ENCODE data around the gene ATP13A1. TPM values are rescaled to one million over a fixed set of nuclear protein-coding genes. Genes with fewer than 3 reads are reported as not detected.

ATP13A1 gene
- polyA plus RNA-seq, 3 donors, result 16.9 to 106 (median 21.9) TPM

DNA sequence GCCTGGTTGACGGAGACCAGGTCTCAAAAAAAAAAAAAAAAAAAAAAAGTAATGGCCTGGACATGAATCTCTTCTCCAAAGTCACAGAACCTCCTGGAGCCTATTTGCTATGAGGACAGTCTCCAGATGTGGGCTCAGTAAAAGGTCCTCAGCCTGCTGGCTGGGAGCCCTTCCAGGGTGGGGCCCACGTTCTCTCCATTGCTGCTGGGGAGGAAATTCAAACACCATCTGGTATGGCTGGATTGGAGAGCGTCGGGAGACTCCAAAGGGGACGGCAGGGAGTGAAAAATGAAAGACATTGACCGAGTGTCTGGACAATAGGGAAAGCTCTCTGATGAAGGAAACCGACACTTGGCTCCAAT is 43.6 kb downstream of the ATP13A1 start:
- H4K20me1 ChIP-seq (ENCODE audit: insufficient read depth, low read length), result no peaks in the 10 kb centered on the region
- H3K27ac ChIP-seq (ENCODE audit: low read depth in 1 of 2, low read length in 2 of 2), result no peak overlapping the region
- H3K9me3 ChIP-seq (replicated peaks in 1 of 2; ENCODE audit: control insufficient read depth in 1 of 2, insufficient read depth in 1 of 2, low read length in 2 of 2), result no peaks in the 10 kb centered on the region
- H3K79me2 ChIP-seq (ENCODE audit: insufficient read depth, low read length), result no peaks in the 10 kb centered on the region
- Mint-ChIP-seq H3K27me3 (ENCODE audit: low read depth in 3 of 3) (peaks cover 4 to 11% (median 7%) of the 10 kb centered on the region in 3 donors), H3K4me1 (peaks cover 17% of the 10 kb centered on the region), H3K36me3 (peaks cover 18% of the 10 kb centered on the region in 2 donors), H3K9me3 (peaks cover 0 to 3% (median 0%) of the 10 kb centered on the region in 7 donors), H3K4me3 (no peak overlapping the region), H3K27ac (peak overlapping the region in 3 of 7 donors; percentile 23 to 72 (median 61))
- H3K4me2 ChIP-seq (replicated peaks; ENCODE audit: extremely low read depth, low read length, poor library complexity, severe bottlenecking), result no peak overlapping the region
- TF ChIP-seq CTCF (IDR thresholded peaks at IDR 0.05), result no peak
- 91% methylated on average over 6 of the region's 7 CpGs for WGBS (ENCODE audit: insufficient coverage)
- no peak overlapping the region for H3K4me3 ChIP-seq (replicated peaks in 1 of 3; ENCODE audit: low read depth in 2 of 3, low read length in 3 of 3)
- no peak overlapping the region for H2AFZ ChIP-seq (ENCODE audit: insufficient read depth, low read depth, low read length, poor library complexity, severe bottlenecking)
- H3K4me1 ChIP-seq (ENCODE audit: control insufficient read depth in 1 of 2, insufficient read depth in 2 of 2, low read length in 2 of 2), result peaks cover 17 to 22% of the 10 kb centered on the region in 2 donors
- no peak for DNase-seq
- peaks cover 0 to 2% of the 10 kb centered on the region in 2 donors for H3K27me3 ChIP-seq (ENCODE audit: control insufficient read depth in 2 of 2, insufficient read depth in 2 of 2, low read length in 2 of 2)
- peaks cover 11 to 12% of the 10 kb centered on the region in 2 donors for H3K36me3 ChIP-seq (replicated peaks in 1 of 2; ENCODE audit: control insufficient read depth in 1 of 2, insufficient read depth in 2 of 2, low read length in 2 of 2)
- H3K9ac ChIP-seq (ENCODE audit: insufficient read depth, low read length, poor library complexity, severe bottlenecking), result no peak overlapping the region
- intact Hi-C loops (cut with micrococcal nuclease), result loop anchor here in 1 of 2 donors (2.0 to 5.0 kb wide), 2 partner anchors 29 to 298 kb away; partner anchors contain the start of genes MAU2 and SUGP1

DNA sequence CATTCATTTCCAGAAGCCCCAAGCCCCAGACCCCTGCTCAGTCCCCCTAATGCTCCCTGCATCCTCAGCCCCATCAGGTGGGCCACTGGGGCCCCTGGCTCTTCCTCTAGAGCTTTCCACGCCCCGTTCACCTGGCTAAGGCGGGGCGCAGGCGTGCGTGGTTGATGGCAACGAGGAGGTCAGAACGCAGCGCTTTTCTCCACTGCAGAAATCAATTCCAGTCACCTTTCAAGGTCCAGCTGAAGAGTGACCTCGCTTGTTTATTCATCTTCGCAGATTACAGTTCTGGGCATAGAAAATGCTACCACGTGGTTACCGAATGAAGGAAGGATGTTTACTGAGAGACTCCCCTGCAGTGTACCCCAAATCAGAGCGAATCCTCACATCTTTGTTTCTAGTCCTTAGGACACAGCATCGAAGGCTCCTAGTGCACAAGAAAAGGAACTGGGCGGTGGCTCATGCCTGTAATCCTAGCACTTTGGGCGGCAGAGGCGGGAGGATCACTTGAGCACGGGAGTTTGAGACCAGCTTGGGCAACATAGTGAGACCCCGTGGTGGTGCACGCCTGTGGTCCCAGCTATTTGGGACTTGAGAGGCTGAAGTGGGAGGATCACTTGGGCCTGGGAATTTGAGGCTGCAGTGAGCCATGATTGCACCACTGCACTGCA is 44.2 kb downstream of the ATP13A1 start:
- Histone ChIP-seq H4K20me1 (ENCODE audit: insufficient read depth, low read length) (no peaks in the 10 kb centered on the region), H3K9me3 (replicated peaks in 1 of 2; ENCODE audit: control insufficient read depth in 1 of 2, insufficient read depth in 1 of 2, low read length in 2 of 2) (no peaks in the 10 kb centered on the region), H3K4me1 (ENCODE audit: control insufficient read depth in 1 of 2, insufficient read depth in 2 of 2, low read length in 2 of 2) (peaks cover 17 to 22% of the 10 kb centered on the region in 2 donors), H2AFZ (ENCODE audit: insufficient read depth, low read depth, low read length, poor library complexity, severe bottlenecking) (no peak overlapping the region), H3K4me2 (replicated peaks; ENCODE audit: extremely low read depth, low read length, poor library complexity, severe bottlenecking) (peak overlapping the region; percentile 77), H3K27me3 (ENCODE audit: control insufficient read depth in 2 of 2, insufficient read depth in 2 of 2, low read length in 2 of 2) (peaks cover 0 to 2% of the 10 kb centered on the region in 2 donors), H3K9ac (ENCODE audit: insufficient read depth, low read length, poor library complexity, severe bottlenecking) (peak overlapping the region; percentile 32), H3K27ac (ENCODE audit: low read depth in 1 of 2, low read length in 2 of 2) (peak overlapping the region in 1 of 2 donors; percentile 36), H3K4me3 (replicated peaks in 1 of 3; ENCODE audit: low read depth in 2 of 3, low read length in 3 of 3) (peak overlapping the region in 1 of 3 experiments; percentile 63), H3K36me3 (replicated peaks in 1 of 2; ENCODE audit: control insufficient read depth in 1 of 2, insufficient read depth in 2 of 2, low read length in 2 of 2) (peaks cover 9 to 10% of the 10 kb centered on the region in 2 donors), H3K79me2 (ENCODE audit: insufficient read depth, low read length) (no peaks in the 10 kb centered on the region)
- H3K9me3 Mint-ChIP-seq, result peaks cover 0 to 5% (median 0%) of the 10 kb centered on the region in 7 donors
- H3K4me1 Mint-ChIP-seq, result peaks cover 17% of the 10 kb centered on the region
- peak overlapping the region; percentile 53 to 92 (median 76) for H3K27ac Mint-ChIP-seq
- H3K36me3 Mint-ChIP-seq, result peaks cover 13 to 15% of the 10 kb centered on the region in 2 donors
- no peak for TF ChIP-seq CTCF (IDR thresholded peaks at IDR 0.05)
- DNase-seq, result no peak
- intact Hi-C loops (cut with micrococcal nuclease), result loop anchor here in 1 of 2 donors (2.0 to 5.0 kb wide), 2 partner anchors 29 to 297 kb away; partner anchors contain the start of genes MAU2 and SUGP1
- H3K4me3 Mint-ChIP-seq, result peak overlapping the region; percentile 67 to 80
- WGBS (ENCODE audit: insufficient coverage), result 64% methylated on average over 16 of the region's 21 CpGs
- peaks cover 4 to 11% (median 7%) of the 10 kb centered on the region in 3 donors for H3K27me3 Mint-ChIP-seq (ENCODE audit: low read depth in 3 of 3)

Data from CD14-positive monocyte (primary cell).